Activated CD4-positive, alpha-beta T cell treated with anti-CD3 and anti-CD28 coated beads for 36 hours (primary cell): ENCODE data around the gene GRAP2. TPM values are rescaled to one million over a fixed set of nuclear protein-coding genes. Genes with fewer than 3 reads are reported as not detected.
"Not testable (repeated sequence)": the region's sequence is repeated elsewhere in the genome, so short reads cannot be mapped to it uniquely, and the experiment has no call there.

Experiments used
- ATAC-seq: fragments of 200-7000 bp; cut with Tn5 transposase; one replicate; pipeline ENCODE4 v1.10.0; 2021; ENCODE audit warnings: mild to moderate bottlenecking, moderate library complexity
- CTCF ChIA-PET: fragments of 350-600 bp; sonication (Branson Sonifier 250); formaldehyde crosslinking; loops from one replicate; lab custom pipeline; 2021; ENCODE audit warnings: antibody characterized with exemption; lab: Charles Lee
- POLR2A ChIA-PET: fragments of 350-600 bp; sonication (Branson Sonifier 250); formaldehyde crosslinking; loops from one replicate; lab custom pipeline; 2021; ENCODE audit warnings: antibody characterized with exemption, inconsistent platforms; lab: Charles Lee
- DNase-seq: peaks from one replicate; pipeline ENCODE4 v3.0.0-alpha.2; 2020
- H3K27ac Mint-ChIP-seq: one replicate; pipeline ENCODE4 v1.8.0; 2021; ENCODE audit warnings: mixed read lengths
- H3K27me3 Mint-ChIP-seq: one replicate; pipeline ENCODE4 v1.8.0; 2021; ENCODE audit warnings: mixed read lengths
- H3K36me3 Mint-ChIP-seq: one replicate; pipeline ENCODE4 v1.8.0; 2021; ENCODE audit warnings: low read depth, mixed read lengths
- H3K4me1 Mint-ChIP-seq: one replicate; pipeline ENCODE4 v1.8.0; 2021; ENCODE audit warnings: mixed read lengths
- H3K4me3 Mint-ChIP-seq: one replicate; pipeline ENCODE4 v1.8.0; 2021; ENCODE audit warnings: mild to moderate bottlenecking, moderate library complexity, mixed read lengths
- H3K9me3 Mint-ChIP-seq: one replicate; pipeline ENCODE4 v1.8.0; 2021; ENCODE audit warnings: low read depth, mixed read lengths
- intact Hi-C, 2 experiments: fragments of 100-400 bp; cut with DNase I in 1 of 2; cut with micrococcal nuclease in 1 of 2; formaldehyde crosslinking; loops; one replicate each; pipeline versions ENCODE4 v1.14.2 to v1.15.1; 2022 to 2024; cut with DNase I, micrococcal nuclease
- total RNA-seq, 2 experiments: library from RNA; stranded (reverse); gene quantifications; one replicate each; pipeline ENCODE4 v1.2.3, GENCODE V29; 2021

GRAP2 gene
- total RNA-seq, 2 experiments from 2014 or later: 40.6 to 45.5 TPM

- H3K27ac Mint-ChIP-seq, DNase-seq, H3K36me3 Mint-ChIP-seq, intact Hi-C loops, ATAC-seq, H3K27me3 Mint-ChIP-seq, POLR2A ChIA-PET, H3K4me3 Mint-ChIP-seq, H3K9me3 Mint-ChIP-seq, CTCF ChIA-PET: not testable (repeated sequence)
- peaks cover 17% of the 10 kb centered on the region for H3K4me1 Mint-ChIP-seq
Observed at GRCh38 chr22:39875176-39875885, 25.6 kb upstream of the GRAP2 start.

DNA sequence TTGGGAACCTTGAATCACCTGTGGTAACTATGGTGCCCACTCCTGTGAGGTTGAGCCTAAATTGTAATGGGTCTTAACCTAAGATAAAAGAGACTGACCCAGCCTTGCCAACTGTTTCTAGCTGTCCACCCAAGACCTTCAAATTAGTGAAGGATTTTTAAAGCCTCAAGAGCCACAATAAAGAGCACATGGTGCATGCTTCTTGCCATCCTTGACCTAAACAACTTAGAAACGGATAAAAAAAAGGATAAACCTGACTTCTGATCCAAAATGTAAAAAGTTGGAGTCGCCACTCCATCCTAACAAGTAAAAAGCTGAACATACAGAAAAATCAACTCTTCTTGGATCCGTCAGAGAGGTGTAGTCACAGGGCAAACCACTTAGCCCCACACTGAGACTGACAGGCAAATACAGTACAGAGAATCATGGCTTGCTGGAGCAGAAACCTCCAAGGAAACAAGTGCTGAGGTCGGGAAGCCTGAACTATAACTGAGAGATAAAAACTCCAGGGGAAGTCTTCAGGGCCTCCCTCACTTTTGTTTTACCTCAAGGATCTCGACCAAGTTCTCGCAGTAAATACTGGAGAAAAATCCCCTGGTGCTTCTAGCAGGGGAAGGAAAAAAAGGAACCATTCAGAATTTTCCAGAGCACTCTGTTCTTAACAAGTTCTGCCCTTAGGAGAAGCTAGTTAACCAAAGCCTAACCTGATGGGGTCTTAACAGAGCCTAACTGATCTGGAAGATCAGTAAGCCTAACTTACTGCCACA lies 23.6 kb upstream of the GRAP2 start:
- ChIA-PET POLR2A (no interaction called here), CTCF (interaction anchor here (0.9 kb wide), 1 partner anchor 8 kb away, joined by 3 read pairs; no protein-coding TSS in a partner anchor)
- Mint-ChIP-seq H3K27me3 (no peaks in the 10 kb centered on the region), H3K36me3 (no peaks in the 10 kb centered on the region), H3K9me3 (peaks cover 2% of the 10 kb centered on the region), H3K27ac (no peak overlapping the region), H3K4me3 (no peak overlapping the region), H3K4me1 (peaks cover 17% of the 10 kb centered on the region)
- no peak for ATAC-seq
- intact Hi-C loops: no loop called here
- no peak for DNase-seq

- ChIA-PET CTCF (interaction anchor here (1.2 kb wide), 1 partner anchor 41 kb away, joined by 3 read pairs; no protein-coding TSS in a partner anchor), POLR2A (no interaction called here)
- no peak overlapping the region for H3K4me3 Mint-ChIP-seq
Observed at GRCh38 chr22:39880722-39881121, 20.2 kb upstream of the GRAP2 start.

GRCh38 chr22:39883057-39883456 lies 17.8 kb upstream of the GRAP2 start:
- H3K27ac Mint-ChIP-seq: no peak overlapping the region
- H3K4me3 Mint-ChIP-seq: no peak overlapping the region
- no peaks in the 10 kb centered on the region for H3K9me3 Mint-ChIP-seq
- H3K27me3 Mint-ChIP-seq: no peaks in the 10 kb centered on the region
- ATAC-seq (no peak), DNase-seq (no peak)
- intact Hi-C loops: no loop called here
- H3K36me3 Mint-ChIP-seq: no peaks in the 10 kb centered on the region
- CTCF ChIA-PET: interaction anchor here (0.6 kb wide), 1 partner anchor 82 kb away, joined by 3 read pairs; no protein-coding TSS in a partner anchor
- H3K4me1 Mint-ChIP-seq: peaks cover 4% of the 10 kb centered on the region
- POLR2A ChIA-PET: no interaction called here

More at GRCh38 chr22:39880722-39881121, 20.2 kb upstream of the GRAP2 start:
- Mint-ChIP-seq H3K9me3 (no peaks in the 10 kb centered on the region), H3K36me3 (no peaks in the 10 kb centered on the region), H3K27ac (no peak overlapping the region), H3K4me1 (peaks cover 5% of the 10 kb centered on the region), H3K27me3 (no peaks in the 10 kb centered on the region)
- intact Hi-C loops: no loop called here
- ATAC-seq: no peak
- DNase-seq: no peak

DNA sequence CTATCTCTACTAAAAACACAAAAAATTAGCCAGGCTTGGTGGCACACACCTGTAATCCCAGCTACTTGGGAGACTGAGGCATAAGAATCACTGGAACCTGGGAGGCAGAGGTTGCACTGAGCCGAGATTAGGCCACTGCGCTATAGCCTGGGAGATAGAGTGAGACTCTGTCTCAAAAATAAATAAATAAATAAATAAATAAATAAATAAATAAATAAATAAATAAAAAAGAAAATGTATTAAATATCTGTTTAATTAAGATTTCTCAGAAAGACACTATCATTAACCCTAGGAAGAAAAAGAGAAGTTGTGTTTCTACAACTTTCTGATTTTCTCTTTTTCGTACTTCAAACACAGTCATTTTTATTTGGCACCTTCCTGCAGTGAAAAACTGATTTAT lies 11.0 kb upstream of the GRAP2 start:
- H3K36me3 Mint-ChIP-seq, ATAC-seq, H3K27ac Mint-ChIP-seq, POLR2A ChIA-PET, DNase-seq, H3K4me3 Mint-ChIP-seq, intact Hi-C loops, H3K9me3 Mint-ChIP-seq, H3K27me3 Mint-ChIP-seq: not testable (repeated sequence)
- peaks cover 18% of the 10 kb centered on the region for H3K4me1 Mint-ChIP-seq
- CTCF ChIA-PET: interaction anchor here (1.5 kb wide), 1 partner anchor 9 kb away, joined by 3 read pairs; no protein-coding TSS in a partner anchor

- DNase-seq (no peak), ATAC-seq (no peak)
- no peaks in the 10 kb centered on the region for H3K27me3 Mint-ChIP-seq
- no peak within 1 kb of the TSS for H3K4me3 Mint-ChIP-seq
- no peaks in the 10 kb centered on the region for H3K36me3 Mint-ChIP-seq
- ChIA-PET CTCF (interaction anchor here (0.7 kb wide), 1 partner anchor 381 kb away, joined by 3 read pairs; no protein-coding TSS in a partner anchor), POLR2A (no interaction called here)
- no peaks in the 10 kb centered on the region for H3K9me3 Mint-ChIP-seq
- H3K4me1 Mint-ChIP-seq: peaks cover 18% of the 10 kb centered on the region
- no peak within 1 kb of the TSS for H3K27ac Mint-ChIP-seq
- intact Hi-C loops: no loop called here
Observed at GRCh38 chr22:39893526-39893925, 7.4 kb upstream of the GRAP2 start, which contains the start of gene ENTHD1. Gene ENTHD1, minus strand, starts transcription at chr22:39893760. Its CDS starts 6,012 bp downstream, at chr22:39887748.

DNA sequence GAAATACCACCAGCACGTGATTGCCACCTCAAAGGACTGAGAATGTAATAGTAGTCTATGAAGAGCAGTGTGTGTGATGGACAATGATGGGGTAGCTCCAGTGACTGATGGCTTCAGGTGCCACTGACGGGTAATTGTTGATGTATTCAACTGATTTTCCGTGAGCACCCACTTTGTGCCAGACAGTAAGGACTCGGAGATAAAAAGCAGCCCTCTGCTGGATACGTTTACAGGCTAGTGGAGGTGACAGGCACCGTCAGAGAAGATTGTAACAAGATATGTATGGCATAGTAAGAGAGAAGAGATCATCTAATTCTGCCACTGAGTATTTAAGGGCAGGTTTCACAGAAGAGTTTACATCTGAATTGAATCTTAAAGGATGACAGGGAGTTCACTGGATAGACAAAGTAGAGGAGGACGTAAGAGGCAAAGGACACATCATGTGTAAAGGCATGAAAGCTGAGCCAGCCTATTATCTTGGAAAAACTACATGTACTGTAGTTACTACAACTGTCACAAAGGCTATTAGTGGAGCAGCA lies 6.3 kb upstream of the GRAP2 start:
- no peak for DNase-seq
- Mint-ChIP-seq H3K36me3 (no peaks in the 10 kb centered on the region), H3K4me1 (peaks cover 25% of the 10 kb centered on the region), H3K27ac (no peak overlapping the region), H3K27me3 (no peaks in the 10 kb centered on the region), H3K4me3 (no peak overlapping the region), H3K9me3 (no peaks in the 10 kb centered on the region)
- ATAC-seq: no peak
- intact Hi-C loops: no loop called here
- ChIA-PET POLR2A (no interaction called here), CTCF (no interaction called here)

GRCh38 chr22:39895682-39896081 lies 5.2 kb upstream of the GRAP2 start:
- no peak overlapping the region for H3K27ac Mint-ChIP-seq
- peaks cover 33% of the 10 kb centered on the region for H3K4me1 Mint-ChIP-seq
- no peaks in the 10 kb centered on the region for H3K36me3 Mint-ChIP-seq
- H3K27me3 Mint-ChIP-seq: no peaks in the 10 kb centered on the region
- DNase-seq (no peak), ATAC-seq (no peak)
- ChIA-PET POLR2A (interaction anchor here (0.5 to 0.7 kb wide), 2 partner anchors 23 to 475 kb away, joined by 3 to 4 read pairs; partner anchors contain the start of gene SGSM3), CTCF (interaction anchor here (0.7 to 1.2 kb wide), 4 partner anchors 29 to 57 kb away, joined by 3 read pairs; no protein-coding TSS in a partner anchor)
- no peak overlapping the region for H3K4me3 Mint-ChIP-seq
- intact Hi-C loops: no loop called here
- no peaks in the 10 kb centered on the region for H3K9me3 Mint-ChIP-seq

GRCh38 chr22:39896313-39896996 lies 4.4 kb upstream of the GRAP2 start:
- Mint-ChIP-seq H3K27ac (no peak overlapping the region), H3K9me3 (no peaks in the 10 kb centered on the region), H3K36me3 (no peaks in the 10 kb centered on the region), H3K4me3 (no peak overlapping the region), H3K4me1 (peaks cover 36% of the 10 kb centered on the region), H3K27me3 (no peaks in the 10 kb centered on the region)
- intact Hi-C loops: no loop called here
- POLR2A ChIA-PET: no interaction called here
- ATAC-seq: no peak
- DNase-seq: no peak
- CTCF ChIA-PET: interaction anchor here (0.5 to 1.2 kb wide), 5 partner anchors 20 to 148 kb away, joined by 3 read pairs; no protein-coding TSS in a partner anchor

DNA sequence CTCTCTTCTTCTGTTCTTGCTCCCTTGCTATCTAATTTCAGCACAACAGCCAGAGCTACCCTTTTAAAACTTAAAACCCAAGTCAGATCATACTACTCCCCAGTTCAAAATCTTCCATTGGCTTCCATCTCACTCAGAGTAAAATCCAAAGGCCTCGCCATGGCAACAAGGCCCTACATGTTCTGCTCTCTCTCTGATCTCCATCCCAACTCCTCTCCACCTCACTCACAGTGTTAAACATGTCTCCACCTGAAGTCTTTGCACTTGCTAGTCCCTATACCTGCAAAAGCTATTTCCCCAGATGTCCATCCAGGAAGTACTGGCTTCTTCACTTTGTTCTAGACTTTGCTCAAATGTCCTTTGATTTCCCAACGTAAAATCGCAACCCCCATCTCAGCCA lies 3.0 kb upstream of the GRAP2 start:
- no peaks in the 10 kb centered on the region for H3K27me3 Mint-ChIP-seq
- no peak overlapping the region for H3K4me3 Mint-ChIP-seq
- H3K9me3 Mint-ChIP-seq: no peaks in the 10 kb centered on the region
- DNase-seq (no peak), ATAC-seq (no peak)
- H3K36me3 Mint-ChIP-seq: peaks cover 7% of the 10 kb centered on the region
- no peak overlapping the region for H3K27ac Mint-ChIP-seq
- POLR2A ChIA-PET: interaction anchor here (0.8 kb wide), 1 partner anchor 8 kb away, joined by 3 read pairs; no protein-coding TSS in a partner anchor
- intact Hi-C loops: no loop called here
- H3K4me1 Mint-ChIP-seq: peaks cover 24% of the 10 kb centered on the region
- CTCF ChIA-PET: interaction anchor here (0.6 to 1.0 kb wide), 2 partner anchors 27 to 136 kb away, joined by 3 read pairs; no protein-coding TSS in a partner anchor

DNA sequence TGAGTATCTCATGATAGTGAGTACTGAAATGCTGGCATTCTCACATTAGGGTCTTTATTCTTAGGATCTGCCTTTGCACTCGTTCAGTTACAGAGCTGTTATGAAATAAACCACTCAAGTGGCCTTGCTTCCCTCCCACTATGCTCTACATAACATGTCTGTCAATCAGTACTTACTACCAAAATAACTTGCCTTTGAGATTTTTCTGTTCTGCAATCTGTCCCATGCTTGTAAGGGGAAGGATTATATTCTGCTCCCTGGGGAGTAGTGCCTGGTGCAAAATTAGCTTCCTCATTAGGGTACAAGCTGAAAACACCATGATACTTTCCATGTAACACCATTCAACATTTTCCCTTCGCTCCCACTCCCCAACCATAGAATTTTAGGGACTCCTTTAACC lies 1.9 kb upstream of the GRAP2 start:
- intact Hi-C loops: no loop called here
- H3K4me1 Mint-ChIP-seq: peaks cover 19% of the 10 kb centered on the region
- CTCF ChIA-PET: interaction anchor here (0.7 to 1.4 kb wide), 3 partner anchors 9 to 29 kb away, joined by 3 to 4 read pairs (median 3); no protein-coding TSS in a partner anchor
- peak overlapping the region; percentile 20 for H3K27ac Mint-ChIP-seq
- no peaks in the 10 kb centered on the region for H3K27me3 Mint-ChIP-seq
- POLR2A ChIA-PET: no interaction called here
- ATAC-seq (no peak), DNase-seq (no peak)
- H3K4me3 Mint-ChIP-seq: no peak overlapping the region
- H3K9me3 Mint-ChIP-seq: no peaks in the 10 kb centered on the region
- peaks cover 7% of the 10 kb centered on the region for H3K36me3 Mint-ChIP-seq
